ENCODE results near the gene CACNA1B.

The CACNA1B gene

GRCh38 chr9:137876269-137876668 is 1.3 kb upstream of the CACNA1B start:
- no peak for TF ChIP-seq TCF12 (IDR thresholded peaks at IDR 0.05; ENCODE audit: low read depth)

DNA sequence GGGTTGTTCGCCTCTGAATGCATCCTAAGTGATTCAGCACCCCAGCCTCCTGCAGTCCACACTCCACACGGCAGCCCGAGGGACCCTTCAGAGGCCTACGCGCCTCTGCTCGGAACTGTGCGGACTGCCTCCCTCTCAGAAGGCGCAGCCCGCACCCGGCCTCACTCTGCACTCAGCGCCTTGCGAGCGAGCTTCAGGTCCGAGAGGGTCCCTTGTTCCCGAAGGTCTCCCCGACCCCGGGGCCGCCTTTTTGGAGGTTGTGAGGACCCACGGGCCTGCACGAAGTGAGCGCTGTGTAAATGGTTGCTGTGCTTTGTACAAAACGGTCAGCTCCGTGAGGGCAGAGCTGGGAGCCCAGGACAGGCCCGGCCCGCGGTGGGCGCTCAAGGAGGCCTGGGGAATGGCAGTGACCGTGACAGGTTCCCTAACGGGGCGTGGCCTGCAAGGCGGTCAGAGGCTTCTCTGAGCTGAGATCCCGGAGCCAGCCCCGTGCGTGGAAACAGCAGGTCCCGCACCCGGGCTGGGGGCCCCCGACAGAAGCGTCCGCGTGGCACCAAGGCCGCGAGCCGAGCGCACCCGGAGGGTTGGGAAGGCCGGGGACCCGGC is 698 bp upstream of the CACNA1B start:
- TF ChIP-seq TCF12 (IDR thresholded peaks at IDR 0.05; ENCODE audit: low read depth) (no peak), CEBPB (IDR thresholded peaks at IDR 0.05) (no peak), NFIC (IDR thresholded peaks at IDR 0.05) (no peak), EP300 (IDR thresholded peaks at IDR 0.05; ENCODE audit: borderline replicate concordance) (no peak), EGR1 (IDR thresholded peaks at IDR 0.05) (no peak), TAF1 (IDR thresholded peaks at IDR 0.05; ENCODE audit: low read depth) (no peak), ZBTB7A (IDR thresholded peaks at IDR 0.05; ENCODE audit: low read depth) (no peak), TEAD4 (IDR thresholded peaks at IDR 0.05) (no peak), FOXM1 (IDR thresholded peaks at IDR 0.05; ENCODE audit: borderline replicate concordance, low read depth) (no peak)
- TF ChIP-seq, protein P1, sequence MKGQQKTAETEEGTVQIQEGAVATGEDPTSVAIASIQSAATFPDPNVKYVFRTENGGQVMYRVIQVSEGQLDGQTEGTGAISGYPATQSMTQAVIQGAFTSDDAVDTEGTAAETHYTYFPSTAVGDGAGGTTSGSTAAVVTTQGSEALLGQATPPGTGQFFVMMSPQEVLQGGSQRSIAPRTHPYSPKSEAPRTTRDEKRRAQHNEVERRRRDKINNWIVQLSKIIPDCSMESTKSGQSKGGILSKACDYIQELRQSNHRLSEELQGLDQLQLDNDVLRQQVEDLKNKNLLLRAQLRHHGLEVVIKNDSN (IDR thresholded peaks at IDR 0.05): no peak
- TF ChIP-seq, protein P2, sequence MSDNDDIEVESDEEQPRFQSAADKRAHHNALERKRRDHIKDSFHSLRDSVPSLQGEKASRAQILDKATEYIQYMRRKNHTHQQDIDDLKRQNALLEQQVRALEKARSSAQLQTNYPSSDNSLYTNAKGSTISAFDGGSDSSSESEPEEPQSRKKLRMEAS (IDR thresholded peaks at IDR 0.05): no peak

DNA sequence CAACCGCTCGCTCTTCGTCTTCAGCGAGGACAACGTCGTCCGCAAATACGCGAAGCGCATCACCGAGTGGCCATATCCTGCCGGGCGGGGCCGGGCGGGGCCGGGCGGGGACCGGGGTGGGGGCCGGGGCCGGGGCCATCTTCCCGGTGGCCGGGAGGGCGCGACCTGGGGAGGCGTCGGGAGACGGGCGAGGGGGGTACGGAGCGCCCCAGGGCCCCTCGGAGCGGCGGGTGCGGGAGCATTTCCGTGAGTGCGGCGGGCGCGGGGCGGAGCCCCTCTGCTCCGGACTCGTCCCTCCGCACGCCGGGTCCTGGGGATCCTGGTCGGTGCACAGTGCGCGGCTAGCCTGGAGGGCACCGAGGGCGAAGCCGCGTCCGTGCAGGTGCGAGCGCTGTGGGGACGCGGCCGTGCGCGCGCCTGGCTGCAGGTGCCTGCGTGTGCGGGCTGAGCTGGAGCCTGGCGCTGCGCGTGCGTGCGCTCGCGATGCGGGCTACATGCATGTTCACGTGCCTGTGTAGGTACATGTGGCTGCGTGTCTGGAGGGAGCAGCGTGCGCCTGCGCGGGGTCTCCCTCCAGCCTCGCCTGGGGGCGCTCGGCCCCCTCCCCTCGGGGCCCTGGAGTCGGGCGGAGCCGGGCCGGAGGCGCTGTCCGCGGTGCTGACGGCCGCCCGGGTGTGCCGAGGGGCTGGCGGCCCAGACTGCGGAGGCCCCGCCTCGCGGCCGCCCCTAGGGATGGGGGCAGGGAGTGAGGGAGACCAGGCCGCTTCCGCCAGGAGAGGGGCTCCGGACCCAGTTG is 762 bp downstream of the CACNA1B start:
- TF ChIP-seq RAD21 (IDR thresholded peaks at IDR 0.05; ENCODE audit: low read depth) (peak; percentile 36; the same call in 1 of the 2 replicates), CEBPB (IDR thresholded peaks at IDR 0.05) (no peak), NFIC (IDR thresholded peaks at IDR 0.05) (no peak), ZBTB7A (IDR thresholded peaks at IDR 0.05; ENCODE audit: low read depth) (peak; percentile 95), TCF12 (IDR thresholded peaks at IDR 0.05; ENCODE audit: low read depth) (no peak), EGR1 (IDR thresholded peaks at IDR 0.05) (no peak)
- TF ChIP-seq, protein P1 (IDR thresholded peaks at IDR 0.05): 0 out of 2 replicates have a peak, but pooled peaks have one; percentile 22
- TF ChIP-seq, protein P3, sequence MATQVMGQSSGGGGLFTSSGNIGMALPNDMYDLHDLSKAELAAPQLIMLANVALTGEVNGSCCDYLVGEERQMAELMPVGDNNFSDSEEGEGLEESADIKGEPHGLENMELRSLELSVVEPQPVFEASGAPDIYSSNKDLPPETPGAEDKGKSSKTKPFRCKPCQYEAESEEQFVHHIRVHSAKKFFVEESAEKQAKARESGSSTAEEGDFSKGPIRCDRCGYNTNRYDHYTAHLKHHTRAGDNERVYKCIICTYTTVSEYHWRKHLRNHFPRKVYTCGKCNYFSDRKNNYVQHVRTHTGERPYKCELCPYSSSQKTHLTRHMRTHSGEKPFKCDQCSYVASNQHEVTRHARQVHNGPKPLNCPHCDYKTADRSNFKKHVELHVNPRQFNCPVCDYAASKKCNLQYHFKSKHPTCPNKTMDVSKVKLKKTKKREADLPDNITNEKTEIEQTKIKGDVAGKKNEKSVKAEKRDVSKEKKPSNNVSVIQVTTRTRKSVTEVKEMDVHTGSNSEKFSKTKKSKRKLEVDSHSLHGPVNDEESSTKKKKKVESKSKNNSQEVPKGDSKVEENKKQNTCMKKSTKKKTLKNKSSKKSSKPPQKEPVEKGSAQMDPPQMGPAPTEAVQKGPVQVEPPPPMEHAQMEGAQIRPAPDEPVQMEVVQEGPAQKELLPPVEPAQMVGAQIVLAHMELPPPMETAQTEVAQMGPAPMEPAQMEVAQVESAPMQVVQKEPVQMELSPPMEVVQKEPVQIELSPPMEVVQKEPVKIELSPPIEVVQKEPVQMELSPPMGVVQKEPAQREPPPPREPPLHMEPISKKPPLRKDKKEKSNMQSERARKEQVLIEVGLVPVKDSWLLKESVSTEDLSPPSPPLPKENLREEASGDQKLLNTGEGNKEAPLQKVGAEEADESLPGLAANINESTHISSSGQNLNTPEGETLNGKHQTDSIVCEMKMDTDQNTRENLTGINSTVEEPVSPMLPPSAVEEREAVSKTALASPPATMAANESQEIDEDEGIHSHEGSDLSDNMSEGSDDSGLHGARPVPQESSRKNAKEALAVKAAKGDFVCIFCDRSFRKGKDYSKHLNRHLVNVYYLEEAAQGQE (IDR thresholded peaks at IDR 0.05; ENCODE audit: low read depth): peak; percentile 96

DNA sequence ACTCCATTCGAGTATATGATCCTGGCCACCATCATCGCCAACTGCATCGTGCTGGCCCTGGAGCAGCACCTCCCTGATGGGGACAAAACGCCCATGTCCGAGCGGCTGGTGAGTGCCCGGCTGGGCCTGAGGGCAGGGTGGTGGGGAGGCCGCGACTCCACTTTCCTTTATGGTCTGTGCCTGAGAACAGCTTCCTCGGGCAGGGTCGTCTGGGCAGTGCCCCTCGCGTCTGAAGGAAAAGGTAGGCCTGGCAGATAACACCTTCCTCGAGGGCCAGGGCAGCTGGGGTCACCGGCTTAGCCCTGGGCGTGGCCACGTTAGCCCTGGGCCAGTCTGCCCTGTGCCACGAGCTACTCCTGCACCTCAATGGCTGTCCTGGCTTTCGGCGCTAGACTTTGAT is 1.5 kb downstream of the CACNA1B start:
- TF ChIP-seq YY1 (IDR thresholded peaks at IDR 0.05; ENCODE audit: low read depth) (no peak), ZBTB7A (IDR thresholded peaks at IDR 0.05; ENCODE audit: low read depth) (no peak), RAD21 (IDR thresholded peaks at IDR 0.05; ENCODE audit: low read depth) (no peak), NFIC (IDR thresholded peaks at IDR 0.05) (no peak), EP300 (IDR thresholded peaks at IDR 0.05; ENCODE audit: borderline replicate concordance) (no peak), FOXM1 (IDR thresholded peaks at IDR 0.05; ENCODE audit: borderline replicate concordance, low read depth) (no peak), CREB1 (IDR thresholded peaks at IDR 0.05; ENCODE audit: low read depth) (no peak), TEAD4 (IDR thresholded peaks at IDR 0.05) (no peak)
- TF ChIP-seq, protein P2 (IDR thresholded peaks at IDR 0.05): no peak
- TF ChIP-seq, protein P1 (IDR thresholded peaks at IDR 0.05): no peak

GRCh38 chr9:137879566-137880150 is 2.1 kb downstream of the CACNA1B start:
- no peak for TF ChIP-seq RAD21 (IDR thresholded peaks at IDR 0.05; ENCODE audit: low read depth)
- TF ChIP-seq FOXM1 (IDR thresholded peaks at IDR 0.05; ENCODE audit: borderline replicate concordance, low read depth): no peak
- TF ChIP-seq, protein P2 (IDR thresholded peaks at IDR 0.05): no peak
- no peak for TF ChIP-seq YY1 (IDR thresholded peaks at IDR 0.05; ENCODE audit: low read depth)
- TF ChIP-seq, protein P1 (IDR thresholded peaks at IDR 0.05): no peak
- no peak for TF ChIP-seq EGR1 (IDR thresholded peaks at IDR 0.05)
- TF ChIP-seq ZBTB7A (IDR thresholded peaks at IDR 0.05; ENCODE audit: low read depth): no peak
- no peak for TF ChIP-seq CEBPB (IDR thresholded peaks at IDR 0.05)

Measured in Ishikawa (cell line).